ENCODE results near the gene ATG4D.

The ATG4D gene

DNA sequence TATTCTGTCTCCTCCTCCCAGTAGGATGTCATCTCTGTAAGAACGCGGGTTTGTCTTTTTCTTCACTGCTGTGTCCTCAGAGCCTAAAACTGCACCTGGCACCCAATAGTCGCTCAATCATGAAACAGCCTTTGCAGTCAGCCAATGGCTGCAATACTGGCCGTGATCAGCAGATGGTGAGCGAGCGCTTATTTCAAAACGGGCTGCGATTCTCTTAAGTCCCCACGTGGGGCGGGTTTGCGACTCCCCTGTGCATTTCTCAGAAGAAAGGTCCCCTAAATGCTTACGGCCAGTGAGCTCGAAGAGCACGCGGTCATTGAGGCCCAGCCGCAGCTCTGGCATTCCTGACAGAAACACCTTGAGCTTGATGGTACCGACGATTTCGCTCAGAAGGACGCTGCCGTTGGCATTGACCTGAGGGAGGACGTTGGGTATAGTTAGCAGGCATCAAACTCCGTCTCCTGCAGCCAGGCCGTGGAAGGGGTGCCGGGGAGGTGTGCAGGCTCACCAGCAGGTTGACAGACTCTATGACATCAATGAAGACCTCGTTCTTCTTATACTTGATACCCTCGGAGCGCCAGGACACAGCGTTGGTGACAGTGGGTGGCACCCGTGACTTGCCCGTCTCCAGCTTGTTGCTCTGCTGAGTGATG, 37.4 kb downstream of the ATG4D start (continued):
- TF ChIP-seq SP3 (tag by site-specific recombination; IDR thresholded peaks at IDR 0.05) (no peak), ZSCAN30 (tag by site-specific recombination; IDR thresholded peaks at IDR 0.05) (no peak), KLF1 (tag by site-specific recombination; IDR thresholded peaks at IDR 0.05) (no peak), HOXD13 (CRISPR knock-in tag; IDR thresholded peaks at IDR 0.05; ENCODE audit: borderline replicate concordance) (no peak), ZNF791 (tag by site-specific recombination; IDR thresholded peaks at IDR 0.05) (no peak), GLI2 (tag by site-specific recombination; IDR thresholded peaks at IDR 0.05; ENCODE audit: borderline replicate concordance, low read depth) (no peak), ZBTB8A (tag by site-specific recombination; IDR thresholded peaks at IDR 0.05) (peak; percentile 33; the same call in 1 of the 2 replicates), ZNF560 (tag by site-specific recombination; IDR thresholded peaks at IDR 0.05; ENCODE audit: borderline replicate concordance) (no peak), ZBTB20 (tag by site-specific recombination; IDR thresholded peaks at IDR 0.05) (no peak), ZNF558 (tag by site-specific recombination; IDR thresholded peaks at IDR 0.05) (no peak), ZNF350 (tag by site-specific recombination; IDR thresholded peaks at IDR 0.05) (no peak), ZIC2 (tag by site-specific recombination; IDR thresholded peaks at IDR 0.05) (no peak), ZEB2 (tag by site-specific recombination; IDR thresholded peaks at IDR 0.05) (0 out of 2 replicates have a peak, but pooled peaks have one; percentile 40), ZFP69B (tag by site-specific recombination; IDR thresholded peaks at IDR 0.05) (peak; percentile 59; the same call in 1 of the 2 replicates), ZBTB48 (tag by site-specific recombination; IDR thresholded peaks at IDR 0.05) (0 out of 2 replicates have a peak, but pooled peaks have one; percentile 53), MEIS1 (CRISPR knock-in tag; IDR thresholded peaks at IDR 0.05; ENCODE audit: borderline replicate concordance) (no peak), SP7 (tag by site-specific recombination; IDR thresholded peaks at IDR 0.05) (0 out of 2 replicates have a peak, but pooled peaks have one; percentile 37), ZNF785 (tag by site-specific recombination; IDR thresholded peaks at IDR 0.05) (no peak), ZNF214 (tag by site-specific recombination; IDR thresholded peaks at IDR 0.05; ENCODE audit: borderline replicate concordance) (no peak)
- TF ChIP-seq, protein P1, sequence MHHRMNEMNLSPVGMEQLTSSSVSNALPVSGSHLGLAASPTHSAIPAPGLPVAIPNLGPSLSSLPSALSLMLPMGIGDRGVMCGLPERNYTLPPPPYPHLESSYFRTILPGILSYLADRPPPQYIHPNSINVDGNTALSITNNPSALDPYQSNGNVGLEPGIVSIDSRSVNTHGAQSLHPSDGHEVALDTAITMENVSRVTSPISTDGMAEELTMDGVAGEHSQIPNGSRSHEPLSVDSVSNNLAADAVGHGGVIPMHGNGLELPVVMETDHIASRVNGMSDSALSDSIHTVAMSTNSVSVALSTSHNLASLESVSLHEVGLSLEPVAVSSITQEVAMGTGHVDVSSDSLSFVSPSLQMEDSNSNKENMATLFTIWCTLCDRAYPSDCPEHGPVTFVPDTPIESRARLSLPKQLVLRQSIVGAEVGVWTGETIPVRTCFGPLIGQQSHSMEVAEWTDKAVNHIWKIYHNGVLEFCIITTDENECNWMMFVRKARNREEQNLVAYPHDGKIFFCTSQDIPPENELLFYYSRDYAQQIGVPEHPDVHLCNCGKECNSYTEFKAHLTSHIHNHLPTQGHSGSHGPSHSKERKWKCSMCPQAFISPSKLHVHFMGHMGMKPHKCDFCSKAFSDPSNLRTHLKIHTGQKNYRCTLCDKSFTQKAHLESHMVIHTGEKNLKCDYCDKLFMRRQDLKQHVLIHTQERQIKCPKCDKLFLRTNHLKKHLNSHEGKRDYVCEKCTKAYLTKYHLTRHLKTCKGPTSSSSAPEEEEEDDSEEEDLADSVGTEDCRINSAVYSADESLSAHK (tag by site-specific recombination; IDR thresholded peaks at IDR 0.05): 0 out of 2 replicates have a peak, but pooled peaks have one; percentile 38
- TF ChIP-seq, protein P2, sequence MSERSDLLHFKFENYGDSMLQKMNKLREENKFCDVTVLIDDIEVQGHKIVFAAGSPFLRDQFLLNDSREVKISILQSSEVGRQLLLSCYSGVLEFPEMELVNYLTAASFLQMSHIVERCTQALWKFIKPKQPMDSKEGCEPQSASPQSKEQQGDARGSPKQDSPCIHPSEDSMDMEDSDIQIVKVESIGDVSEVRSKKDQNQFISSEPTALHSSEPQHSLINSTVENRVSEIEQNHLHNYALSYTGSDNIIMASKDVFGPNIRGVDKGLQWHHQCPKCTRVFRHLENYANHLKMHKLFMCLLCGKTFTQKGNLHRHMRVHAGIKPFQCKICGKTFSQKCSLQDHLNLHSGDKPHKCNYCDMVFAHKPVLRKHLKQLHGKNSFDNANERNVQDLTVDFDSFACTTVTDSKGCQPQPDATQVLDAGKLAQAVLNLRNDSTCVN (tag by site-specific recombination; optimal IDR thresholded peaks at IDR 0.05): no peak
- TF ChIP-seq, protein P3, sequence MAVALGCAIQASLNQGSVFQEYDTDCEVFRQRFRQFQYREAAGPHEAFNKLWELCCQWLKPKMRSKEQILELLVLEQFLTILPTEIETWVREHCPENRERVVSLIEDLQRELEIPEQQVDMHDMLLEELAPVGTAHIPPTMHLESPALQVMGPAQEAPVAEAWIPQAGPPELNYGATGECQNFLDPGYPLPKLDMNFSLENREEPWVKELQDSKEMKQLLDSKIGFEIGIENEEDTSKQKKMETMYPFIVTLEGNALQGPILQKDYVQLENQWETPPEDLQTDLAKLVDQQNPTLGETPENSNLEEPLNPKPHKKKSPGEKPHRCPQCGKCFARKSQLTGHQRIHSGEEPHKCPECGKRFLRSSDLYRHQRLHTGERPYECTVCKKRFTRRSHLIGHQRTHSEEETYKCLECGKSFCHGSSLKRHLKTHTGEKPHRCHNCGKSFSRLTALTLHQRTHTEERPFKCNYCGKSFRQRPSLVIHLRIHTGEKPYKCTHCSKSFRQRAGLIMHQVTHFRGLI (tag by site-specific recombination; IDR thresholded peaks at IDR 0.05): no peak
- TF ChIP-seq, protein P4, sequence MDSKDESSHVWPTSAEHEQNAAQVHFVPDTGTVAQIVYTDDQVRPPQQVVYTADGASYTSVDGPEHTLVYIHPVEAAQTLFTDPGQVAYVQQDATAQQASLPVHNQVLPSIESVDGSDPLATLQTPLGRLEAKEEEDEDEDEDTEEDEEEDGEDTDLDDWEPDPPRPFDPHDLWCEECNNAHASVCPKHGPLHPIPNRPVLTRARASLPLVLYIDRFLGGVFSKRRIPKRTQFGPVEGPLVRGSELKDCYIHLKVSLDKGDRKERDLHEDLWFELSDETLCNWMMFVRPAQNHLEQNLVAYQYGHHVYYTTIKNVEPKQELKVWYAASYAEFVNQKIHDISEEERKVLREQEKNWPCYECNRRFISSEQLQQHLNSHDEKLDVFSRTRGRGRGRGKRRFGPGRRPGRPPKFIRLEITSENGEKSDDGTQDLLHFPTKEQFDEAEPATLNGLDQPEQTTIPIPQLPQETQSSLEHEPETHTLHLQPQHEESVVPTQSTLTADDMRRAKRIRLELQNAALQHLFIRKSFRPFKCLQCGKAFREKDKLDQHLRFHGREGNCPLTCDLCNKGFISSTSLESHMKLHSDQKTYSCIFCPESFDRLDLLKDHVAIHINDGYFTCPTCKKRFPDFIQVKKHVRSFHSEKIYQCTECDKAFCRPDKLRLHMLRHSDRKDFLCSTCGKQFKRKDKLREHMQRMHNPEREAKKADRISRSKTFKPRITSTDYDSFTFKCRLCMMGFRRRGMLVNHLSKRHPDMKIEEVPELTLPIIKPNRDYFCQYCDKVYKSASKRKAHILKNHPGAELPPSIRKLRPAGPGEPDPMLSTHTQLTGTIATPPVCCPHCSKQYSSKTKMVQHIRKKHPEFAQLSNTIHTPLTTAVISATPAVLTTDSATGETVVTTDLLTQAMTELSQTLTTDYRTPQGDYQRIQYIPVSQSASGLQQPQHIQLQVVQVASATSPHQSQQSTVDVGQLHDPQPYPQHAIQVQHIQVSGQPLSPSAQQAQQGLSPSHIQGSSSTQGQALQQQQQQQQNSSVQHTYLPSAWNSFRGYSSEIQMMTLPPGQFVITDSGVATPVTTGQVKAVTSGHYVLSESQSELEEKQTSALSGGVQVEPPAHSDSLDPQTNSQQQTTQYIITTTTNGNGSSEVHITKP (tag by site-specific recombination; IDR thresholded peaks at IDR 0.05): 0 out of 2 replicates have a peak, but pooled peaks have one; percentile 40
- TF ChIP-seq, protein P5, sequence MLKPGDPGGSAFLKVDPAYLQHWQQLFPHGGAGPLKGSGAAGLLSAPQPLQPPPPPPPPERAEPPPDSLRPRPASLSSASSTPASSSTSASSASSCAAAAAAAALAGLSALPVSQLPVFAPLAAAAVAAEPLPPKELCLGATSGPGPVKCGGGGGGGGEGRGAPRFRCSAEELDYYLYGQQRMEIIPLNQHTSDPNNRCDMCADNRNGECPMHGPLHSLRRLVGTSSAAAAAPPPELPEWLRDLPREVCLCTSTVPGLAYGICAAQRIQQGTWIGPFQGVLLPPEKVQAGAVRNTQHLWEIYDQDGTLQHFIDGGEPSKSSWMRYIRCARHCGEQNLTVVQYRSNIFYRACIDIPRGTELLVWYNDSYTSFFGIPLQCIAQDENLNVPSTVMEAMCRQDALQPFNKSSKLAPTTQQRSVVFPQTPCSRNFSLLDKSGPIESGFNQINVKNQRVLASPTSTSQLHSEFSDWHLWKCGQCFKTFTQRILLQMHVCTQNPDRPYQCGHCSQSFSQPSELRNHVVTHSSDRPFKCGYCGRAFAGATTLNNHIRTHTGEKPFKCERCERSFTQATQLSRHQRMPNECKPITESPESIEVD (tag by site-specific recombination; IDR thresholded peaks at IDR 0.05): no peak
- TF ChIP-seq, protein P6, sequence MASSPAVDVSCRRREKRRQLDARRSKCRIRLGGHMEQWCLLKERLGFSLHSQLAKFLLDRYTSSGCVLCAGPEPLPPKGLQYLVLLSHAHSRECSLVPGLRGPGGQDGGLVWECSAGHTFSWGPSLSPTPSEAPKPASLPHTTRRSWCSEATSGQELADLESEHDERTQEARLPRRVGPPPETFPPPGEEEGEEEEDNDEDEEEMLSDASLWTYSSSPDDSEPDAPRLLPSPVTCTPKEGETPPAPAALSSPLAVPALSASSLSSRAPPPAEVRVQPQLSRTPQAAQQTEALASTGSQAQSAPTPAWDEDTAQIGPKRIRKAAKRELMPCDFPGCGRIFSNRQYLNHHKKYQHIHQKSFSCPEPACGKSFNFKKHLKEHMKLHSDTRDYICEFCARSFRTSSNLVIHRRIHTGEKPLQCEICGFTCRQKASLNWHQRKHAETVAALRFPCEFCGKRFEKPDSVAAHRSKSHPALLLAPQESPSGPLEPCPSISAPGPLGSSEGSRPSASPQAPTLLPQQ (tag by site-specific recombination; IDR thresholded peaks at IDR 0.05): peak; percentile 87
- TF ChIP-seq, protein P7, sequence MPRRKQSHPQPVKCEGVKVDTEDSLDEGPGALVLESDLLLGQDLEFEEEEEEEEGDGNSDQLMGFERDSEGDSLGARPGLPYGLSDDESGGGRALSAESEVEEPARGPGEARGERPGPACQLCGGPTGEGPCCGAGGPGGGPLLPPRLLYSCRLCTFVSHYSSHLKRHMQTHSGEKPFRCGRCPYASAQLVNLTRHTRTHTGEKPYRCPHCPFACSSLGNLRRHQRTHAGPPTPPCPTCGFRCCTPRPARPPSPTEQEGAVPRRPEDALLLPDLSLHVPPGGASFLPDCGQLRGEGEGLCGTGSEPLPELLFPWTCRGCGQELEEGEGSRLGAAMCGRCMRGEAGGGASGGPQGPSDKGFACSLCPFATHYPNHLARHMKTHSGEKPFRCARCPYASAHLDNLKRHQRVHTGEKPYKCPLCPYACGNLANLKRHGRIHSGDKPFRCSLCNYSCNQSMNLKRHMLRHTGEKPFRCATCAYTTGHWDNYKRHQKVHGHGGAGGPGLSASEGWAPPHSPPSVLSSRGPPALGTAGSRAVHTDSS (tag by site-specific recombination; IDR thresholded peaks at IDR 0.05): no peak
